ENCODE data around the gene HMGCR. TPM values are rescaled to one million over a fixed set of nuclear protein-coding genes. Genes with fewer than 3 reads are reported as not detected.

Gene HMGCR
- total and polyA plus RNA-seq, 9 of the 15 experiments (the other 6 are each of a cell fraction or from before 2014, with no cell fraction given): 29.5 to 155 (median 61.5) TPM

DNA sequence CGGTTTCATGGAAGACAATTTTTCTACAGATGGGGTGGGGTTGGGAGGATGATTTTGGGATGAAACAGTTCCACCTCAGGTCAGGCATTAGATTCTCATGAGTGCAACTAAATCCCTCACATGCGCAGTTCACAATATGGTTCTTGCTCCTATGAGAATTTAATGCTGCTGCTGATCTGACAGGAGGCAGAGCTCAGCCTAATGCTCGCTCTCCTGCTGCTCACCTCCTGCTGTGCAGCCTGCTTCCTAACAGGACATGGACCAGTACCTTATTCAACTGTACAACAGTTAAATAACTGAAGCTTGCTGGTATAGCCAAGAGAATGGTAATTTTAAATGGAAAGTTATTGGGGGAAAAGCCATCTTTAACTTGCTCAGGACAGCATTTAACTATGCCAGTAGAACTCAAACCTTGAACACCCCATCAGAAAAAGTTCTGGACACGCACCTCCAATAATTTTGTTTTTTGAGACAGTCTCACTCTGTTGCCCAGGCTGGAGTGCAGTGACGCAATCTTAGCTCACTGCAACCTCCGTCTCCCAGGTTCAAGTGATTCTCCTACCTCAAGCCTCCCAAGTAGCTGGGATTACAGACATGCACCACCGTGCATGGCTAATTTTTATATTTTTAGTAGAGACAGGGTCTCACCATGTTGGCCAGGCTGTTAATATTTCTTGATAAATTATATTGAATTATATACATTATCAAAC, 27.7 kb downstream of the HMGCR start (continued):
- TF ChIP-seq, protein P1, sequence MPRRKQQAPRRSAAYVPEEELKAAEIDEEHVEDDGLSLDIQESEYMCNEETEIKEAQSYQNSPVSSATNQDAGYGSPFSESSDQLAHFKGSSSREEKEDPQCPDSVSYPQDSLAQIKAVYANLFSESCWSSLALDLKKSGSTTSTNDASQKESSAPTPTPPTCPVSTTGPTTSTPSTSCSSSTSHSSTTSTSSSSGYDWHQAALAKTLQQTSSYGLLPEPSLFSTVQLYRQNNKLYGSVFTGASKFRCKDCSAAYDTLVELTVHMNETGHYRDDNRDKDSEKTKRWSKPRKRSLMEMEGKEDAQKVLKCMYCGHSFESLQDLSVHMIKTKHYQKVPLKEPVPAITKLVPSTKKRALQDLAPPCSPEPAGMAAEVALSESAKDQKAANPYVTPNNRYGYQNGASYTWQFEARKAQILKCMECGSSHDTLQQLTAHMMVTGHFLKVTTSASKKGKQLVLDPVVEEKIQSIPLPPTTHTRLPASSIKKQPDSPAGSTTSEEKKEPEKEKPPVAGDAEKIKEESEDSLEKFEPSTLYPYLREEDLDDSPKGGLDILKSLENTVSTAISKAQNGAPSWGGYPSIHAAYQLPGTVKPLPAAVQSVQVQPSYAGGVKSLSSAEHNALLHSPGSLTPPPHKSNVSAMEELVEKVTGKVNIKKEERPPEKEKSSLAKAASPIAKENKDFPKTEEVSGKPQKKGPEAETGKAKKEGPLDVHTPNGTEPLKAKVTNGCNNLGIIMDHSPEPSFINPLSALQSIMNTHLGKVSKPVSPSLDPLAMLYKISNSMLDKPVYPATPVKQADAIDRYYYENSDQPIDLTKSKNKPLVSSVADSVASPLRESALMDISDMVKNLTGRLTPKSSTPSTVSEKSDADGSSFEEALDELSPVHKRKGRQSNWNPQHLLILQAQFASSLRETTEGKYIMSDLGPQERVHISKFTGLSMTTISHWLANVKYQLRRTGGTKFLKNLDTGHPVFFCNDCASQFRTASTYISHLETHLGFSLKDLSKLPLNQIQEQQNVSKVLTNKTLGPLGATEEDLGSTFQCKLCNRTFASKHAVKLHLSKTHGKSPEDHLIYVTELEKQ (CRISPR knock-in tag; IDR thresholded peaks at IDR 0.05): no peak
- TF ChIP-seq MIER1 (IDR thresholded peaks at IDR 0.05; ENCODE audit: low read depth) (no peak), NR2F6 (CRISPR knock-in tag; IDR thresholded peaks at IDR 0.05) (no peak), POLR2H (tag; IDR thresholded peaks at IDR 0.05; ENCODE audit: low read depth) (peak; percentile 25; the same call in 1 of the 2 replicates)

DNA sequence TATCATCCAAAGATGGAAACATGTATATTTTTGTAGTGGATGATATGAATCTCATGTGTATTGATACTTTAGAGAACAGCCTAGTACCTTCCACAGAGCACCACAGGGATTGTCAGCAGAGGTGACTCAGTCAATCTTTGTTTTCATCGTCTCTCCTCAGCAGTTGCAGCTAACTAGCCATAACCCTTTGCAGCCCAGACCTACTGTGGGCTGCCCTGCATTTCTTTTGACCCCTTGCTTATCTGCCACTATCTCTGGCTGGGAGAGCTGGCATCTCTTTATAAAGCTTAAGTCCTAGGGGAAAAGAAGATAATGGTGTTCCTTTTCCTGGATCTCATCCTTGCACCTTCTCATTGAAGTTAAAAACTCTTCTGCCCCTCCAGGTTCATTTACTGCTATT, 28.7 kb downstream of the HMGCR start:
- in situ Hi-C loops (cut with MboI): no loop called here

More for the DNA sequence above, 28.7 kb downstream of the HMGCR start:
- peaks cover 0 to 3% of the 10 kb centered on the region in 2 experiments; a peak in 1 of 5 replicates for H3K4me1 ChIP-seq (replicated peaks in 1 of 2; ENCODE audit: control insufficient read depth in 2 of 2, insufficient read depth in 2 of 2, low read length in 2 of 2)
- POLR2A ChIA-PET: interaction anchor here (0.7 to 3.6 kb wide), 5 partner anchors 10 to 32 kb away, joined by 3 to 13 read pairs (median 12); no protein-coding TSS in a partner anchor
- BruUV-seq (replicated peaks): no TSS peak
- 0% methylated on average over 1 of the region's 1 CpG for WGBS (ENCODE audit: insufficient coverage, low coverage, missing lambda C conversion rate)
- peaks cover 20% of the 10 kb centered on the region; the same call in 1 of the 3 replicates for H3K36me3 ChIP-seq (ENCODE audit: control insufficient read depth, insufficient read depth, low read length)
- FAIRE-seq: no peak
- peak in 1 of 4 experiments; percentile 8 for DNase-seq (ENCODE audit: extremely low read depth in 1 of 4, low spot score in 3 of 4)
- no peaks in the 10 kb centered on the region for H3K9me3 ChIP-seq (replicated peaks; ENCODE audit: control insufficient read depth, insufficient read depth, low read depth, low read length)
- H4K20me1 ChIP-seq (replicated peaks; ENCODE audit: control insufficient read depth, insufficient read depth, low read length): no peaks in the 10 kb centered on the region
- no peaks in the 10 kb centered on the region for H3K9me1 ChIP-seq (ENCODE audit: control insufficient read depth, insufficient read depth, low read length)
- H2AFZ ChIP-seq (ENCODE audit: low read depth, low read length): no peak overlapping the region
- intact Hi-C loops (cut with micrococcal nuclease): loop anchor here (10.0 kb wide), 1 partner anchor 299 kb away; no protein-coding TSS in a partner anchor
- H3K79me2 ChIP-seq (ENCODE audit: control insufficient read depth, insufficient read depth, low read length): no peaks in the 10 kb centered on the region
- H3K27me3 ChIP-seq (ENCODE audit: control insufficient read depth in 2 of 2, insufficient read depth in 2 of 2, low read length in 2 of 2): no peaks in the 10 kb centered on the region
- no peak overlapping the region for H3K27ac ChIP-seq (ENCODE audit: extremely low read depth, low read depth, low read length)
- CTCF ChIA-PET (ENCODE audit: low intra/inter-chr PET ratio): no interaction called here
- H3K4me2 ChIP-seq (ENCODE audit: insufficient read depth, low read length): no peak overlapping the region
- TF ChIP-seq FOSL1 (tag; conservative IDR thresholded peaks at IDR 0.05): peak; percentile 22; the same call in 1 of the 2 replicates
- TF ChIP-seq, protein P2, sequence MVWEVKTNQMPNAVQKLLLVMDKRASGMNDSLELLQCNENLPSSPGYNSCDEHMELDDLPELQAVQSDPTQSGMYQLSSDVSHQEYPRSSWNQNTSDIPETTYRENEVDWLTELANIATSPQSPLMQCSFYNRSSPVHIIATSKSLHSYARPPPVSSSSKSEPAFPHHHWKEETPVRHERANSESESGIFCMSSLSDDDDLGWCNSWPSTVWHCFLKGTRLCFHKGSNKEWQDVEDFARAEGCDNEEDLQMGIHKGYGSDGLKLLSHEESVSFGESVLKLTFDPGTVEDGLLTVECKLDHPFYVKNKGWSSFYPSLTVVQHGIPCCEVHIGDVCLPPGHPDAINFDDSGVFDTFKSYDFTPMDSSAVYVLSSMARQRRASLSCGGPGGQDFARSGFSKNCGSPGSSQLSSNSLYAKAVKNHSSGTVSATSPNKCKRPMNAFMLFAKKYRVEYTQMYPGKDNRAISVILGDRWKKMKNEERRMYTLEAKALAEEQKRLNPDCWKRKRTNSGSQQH (CRISPR knock-in tag; IDR thresholded peaks at IDR 0.05): no peak
- no peak for TF ChIP-seq ZNF668 (CRISPR knock-in tag; IDR thresholded peaks at IDR 0.05)
- no peak for TF ChIP-seq ZNF384 (IDR thresholded peaks at IDR 0.05; ENCODE audit: low read depth, low read length)
- TF ChIP-seq ZKSCAN1 (IDR thresholded peaks at IDR 0.05; ENCODE audit: low read depth, low read length): 0 out of 2 replicates have a peak, but pooled peaks have one; percentile 47
- TF ChIP-seq RB1 (IDR thresholded peaks at IDR 0.05; ENCODE audit: low read depth): no peak
- ATAC-seq: peak; percentile 18; the same call in 2 of the 3 replicates
- no peak overlapping the region for H3K4me3 ChIP-seq
- H3K9ac ChIP-seq (ENCODE audit: insufficient read depth in 1 of 2, low read depth in 2 of 2, low read length in 2 of 2): no peak overlapping the region

Measured in K562 (cell line).